HFFc6 (cell line): Measurements from ENCODE around the gene EPN2. TPM values are rescaled to one million over a fixed set of nuclear protein-coding genes. Genes with fewer than 3 reads are reported as not detected.

ENCODE experiments used
- DNase-seq: peaks from one replicate; pipeline ENCODE4 v3.0.0-alpha.2; 2018
- H3K27ac Mint-ChIP-seq: 2 replicates; pipeline ENCODE4 v1.8.0; 2020; ENCODE audit warnings: mild to moderate bottlenecking, mixed read lengths
- H3K27me3 Mint-ChIP-seq: 2 replicates; pipeline ENCODE4 v1.8.0; 2021; ENCODE audit warnings: mild to moderate bottlenecking, moderate library complexity, mixed read lengths; ENCODE audit not compliant: insufficient read depth
- H3K36me3 Mint-ChIP-seq: 2 replicates; pipeline ENCODE4 v1.8.0; 2021; ENCODE audit warnings: low read depth, mixed read lengths
- H3K4me1 Mint-ChIP-seq: 2 replicates; pipeline ENCODE4 v1.8.0; 2020; ENCODE audit warnings: low read depth, mixed read lengths
- H3K4me3 Mint-ChIP-seq: 2 replicates; pipeline ENCODE4 v1.8.0; 2020; ENCODE audit warnings: mild to moderate bottlenecking, moderate library complexity, mixed read lengths
- H3K9me3 Mint-ChIP-seq: 2 replicates; pipeline ENCODE4 v1.8.0; 2020; ENCODE audit warnings: mild to moderate bottlenecking, mixed read lengths
- total RNA-seq, 6 experiments: library from RNA; stranded (reverse); fragmentation: NEBNext Ultra II Directional; extraction: Animal tissue kit (Norgen Biotek cat#: 25700); gene quantifications; 2 replicates in 1 of 6; 3 replicates in 5 of 6; pipeline ENCODE4 v1.2.3, GENCODE V29; 2021
- TF ChIP-seq, protein P1 (sequence below): fragments of 200-600 bp; sonication (generic); IDR thresholded peaks from 2 replicates; pipeline ENCODE4 v1.5.0; 2021; ENCODE audit warnings: antibody characterized with exemption, mild to moderate bottlenecking

EPN2 gene
- total RNA-seq, 6 experiments from 2014 or later = 40.1 to 47.4 (median 42.7) TPM

- Mint-ChIP-seq H3K4me3 (no peak overlapping the region), H3K4me1 (peaks cover 48% of the 10 kb centered on the region), H3K36me3 (peaks cover 18% of the 10 kb centered on the region), H3K27ac (peak overlapping the region; percentile 84), H3K9me3 (no peaks in the 10 kb centered on the region), H3K27me3 (peaks cover 1% of the 10 kb centered on the region)
- TF ChIP-seq, protein P1, sequence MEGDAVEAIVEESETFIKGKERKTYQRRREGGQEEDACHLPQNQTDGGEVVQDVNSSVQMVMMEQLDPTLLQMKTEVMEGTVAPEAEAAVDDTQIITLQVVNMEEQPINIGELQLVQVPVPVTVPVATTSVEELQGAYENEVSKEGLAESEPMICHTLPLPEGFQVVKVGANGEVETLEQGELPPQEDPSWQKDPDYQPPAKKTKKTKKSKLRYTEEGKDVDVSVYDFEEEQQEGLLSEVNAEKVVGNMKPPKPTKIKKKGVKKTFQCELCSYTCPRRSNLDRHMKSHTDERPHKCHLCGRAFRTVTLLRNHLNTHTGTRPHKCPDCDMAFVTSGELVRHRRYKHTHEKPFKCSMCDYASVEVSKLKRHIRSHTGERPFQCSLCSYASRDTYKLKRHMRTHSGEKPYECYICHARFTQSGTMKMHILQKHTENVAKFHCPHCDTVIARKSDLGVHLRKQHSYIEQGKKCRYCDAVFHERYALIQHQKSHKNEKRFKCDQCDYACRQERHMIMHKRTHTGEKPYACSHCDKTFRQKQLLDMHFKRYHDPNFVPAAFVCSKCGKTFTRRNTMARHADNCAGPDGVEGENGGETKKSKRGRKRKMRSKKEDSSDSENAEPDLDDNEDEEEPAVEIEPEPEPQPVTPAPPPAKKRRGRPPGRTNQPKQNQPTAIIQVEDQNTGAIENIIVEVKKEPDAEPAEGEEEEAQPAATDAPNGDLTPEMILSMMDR = no peak
- DNase-seq = no peak
Observed at GRCh38 chr17:19312406-19312805, 75.2 kb downstream of the EPN2 start.

DNA sequence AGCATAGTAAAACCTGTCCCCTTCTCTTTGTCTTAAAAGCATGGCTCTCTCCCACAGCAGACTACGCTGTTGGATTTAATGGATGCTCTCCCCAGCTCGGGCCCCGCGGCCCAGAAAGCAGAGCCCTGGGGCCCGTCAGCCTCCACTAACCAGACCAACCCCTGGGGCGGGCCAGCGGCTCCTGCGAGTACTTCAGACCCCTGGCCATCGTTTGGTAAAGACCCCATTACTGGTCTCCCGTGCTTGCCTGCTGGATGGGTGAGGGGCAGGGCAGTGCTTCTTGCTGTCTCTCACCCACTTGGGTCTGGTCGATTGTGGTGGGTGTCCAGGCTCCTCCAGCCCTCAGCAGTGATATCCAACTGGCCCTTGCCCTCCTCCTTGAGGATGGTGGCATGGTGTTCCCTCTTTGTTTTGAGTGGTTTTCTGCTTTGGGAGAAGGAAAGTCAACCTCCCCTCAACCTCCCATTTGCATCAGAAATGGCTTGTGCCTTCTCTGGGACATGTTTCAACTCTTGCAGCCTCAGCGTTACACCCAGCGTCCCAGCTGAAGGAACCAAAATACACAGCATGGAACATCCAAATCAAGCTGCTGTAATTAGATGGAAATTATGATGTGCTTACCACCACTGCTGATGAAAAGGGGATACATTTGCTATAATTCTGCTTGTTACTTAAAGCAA is 76.0 kb downstream of the EPN2 start:
- H3K9me3 Mint-ChIP-seq = no peaks in the 10 kb centered on the region
- TF ChIP-seq, protein P1 = no peak
- peaks cover 1% of the 10 kb centered on the region for H3K27me3 Mint-ChIP-seq
- H3K36me3 Mint-ChIP-seq = peaks cover 18% of the 10 kb centered on the region
- H3K4me1 Mint-ChIP-seq = peaks cover 52% of the 10 kb centered on the region
- no peak overlapping the region for H3K27ac Mint-ChIP-seq
- DNase-seq = no peak
- H3K4me3 Mint-ChIP-seq = no peak overlapping the region

- TF ChIP-seq, protein P1 = no peak
- Mint-ChIP-seq H3K27ac (no peak overlapping the region; the same call in 1 of the 2 replicates), H3K4me3 (no peak overlapping the region), H3K4me1 (peaks cover 52% of the 10 kb centered on the region), H3K36me3 (peaks cover 18% of the 10 kb centered on the region), H3K9me3 (no peaks in the 10 kb centered on the region), H3K27me3 (peaks cover 1% of the 10 kb centered on the region)
- no peak for DNase-seq
Observed at GRCh38 chr17:19313746-19314651, 76.8 kb downstream of the EPN2 start.

GRCh38 chr17:19315104-19315503 is 77.9 kb downstream of the EPN2 start:
- Mint-ChIP-seq H3K9me3 (no peaks in the 10 kb centered on the region), H3K27me3 (peaks cover 1% of the 10 kb centered on the region), H3K36me3 (peaks cover 11% of the 10 kb centered on the region), H3K27ac (no peak overlapping the region), H3K4me1 (peaks cover 45% of the 10 kb centered on the region), H3K4me3 (no peak overlapping the region)
- DNase-seq = no peak
- TF ChIP-seq, protein P1 = no peak

DNA sequence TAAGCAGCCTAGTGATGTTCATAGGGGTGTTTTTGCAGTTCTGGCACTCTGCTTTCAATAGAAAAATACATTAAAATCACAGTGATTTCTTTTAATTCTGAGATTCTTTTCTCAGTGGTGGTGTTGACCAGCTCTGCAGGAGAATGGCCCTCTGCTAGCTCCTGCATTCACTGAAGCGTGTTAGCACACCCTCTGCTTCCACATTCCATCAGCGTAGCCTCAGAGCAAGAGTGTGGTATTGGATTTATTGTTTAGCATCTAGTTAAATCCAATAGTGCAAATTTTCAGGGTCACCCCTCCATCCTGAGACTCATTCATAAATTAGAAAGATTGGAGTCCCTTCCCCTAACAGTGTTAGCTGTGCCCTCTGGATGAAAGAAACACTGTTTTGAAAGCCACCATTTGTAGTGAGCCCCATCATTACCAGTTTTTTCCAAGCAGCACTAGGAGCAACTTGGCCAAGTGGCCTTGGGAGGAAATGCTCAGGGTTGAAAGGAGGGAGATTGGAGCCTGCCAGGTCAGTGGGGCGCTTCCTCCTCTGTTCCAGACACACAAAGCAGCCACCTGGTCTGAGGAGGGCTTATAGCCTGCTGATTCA is 79.7 kb downstream of the EPN2 start:
- H3K27ac Mint-ChIP-seq = no peak overlapping the region; the same call in 1 of the 2 replicates
- H3K4me1 Mint-ChIP-seq = peaks cover 35% of the 10 kb centered on the region
- H3K27me3 Mint-ChIP-seq = peaks cover 1% of the 10 kb centered on the region
- TF ChIP-seq, protein P1 = no peak
- DNase-seq = no peak
- H3K4me3 Mint-ChIP-seq = no peak overlapping the region
- H3K36me3 Mint-ChIP-seq = peaks cover 9% of the 10 kb centered on the region; the same call in 1 of the 2 replicates
- H3K9me3 Mint-ChIP-seq = no peaks in the 10 kb centered on the region
